ENCODE measurements around the gene PRPF31. TPM values are rescaled to one million over a fixed set of nuclear protein-coding genes. Genes with fewer than 3 reads are reported as not detected.

The PRPF31 gene
- total and polyA plus RNA-seq, 8 donors, result 22.8 to 98.2 (median 39.5) TPM

GRCh38 chr19:54172471-54173358 lies 57.2 kb downstream of the PRPF31 start, which contains the start of gene TMC4:
TSS of gene TMC4 (minus strand) at chr19:54173160. CDS start at chr19:54173117, 43 bp downstream.
- Histone ChIP-seq H3K27ac (peak within 1 kb of the TSS; percentile 80 to 88 (median 82)), H3K36me3 (peaks cover 6 to 17% (median 10%) of the 10 kb centered on the region in 4 donors), H3K4me1 (peaks cover 9 to 26% (median 20%) of the 10 kb centered on the region in 4 donors), H3K9me3 (no peaks in the 10 kb centered on the region), H3K4me3 (peak within 1 kb of the TSS; percentile 42 to 59 (median 48)), H3K27me3 (peaks cover 0 to 17% (median 4%) of the 10 kb centered on the region in 3 donors)
- TF ChIP-seq CTCF (IDR thresholded peaks at IDR 0.05) (peak in 4 of 7 experiments; percentile 42 to 75 (median 59)), EP300 (IDR thresholded peaks at IDR 0.05) (no peak), POLR2AphosphoS5 (IDR thresholded peaks at IDR 0.05) (peak in 2 of 3 donors; percentile 59 to 79)
- DNase-seq, result peak; percentile 88 to 94
- intact Hi-C loops (cut with DNase I; ENCODE audit: low total_unique reads), result loop anchor here (5.0 kb wide), 1 partner anchor 60 kb away; no protein-coding TSS in a partner anchor
- 5 to 14% (median 8%) methylated on average over 10 to 13 of the region's 13 CpGs for WGBS, 5 donors

DNA sequence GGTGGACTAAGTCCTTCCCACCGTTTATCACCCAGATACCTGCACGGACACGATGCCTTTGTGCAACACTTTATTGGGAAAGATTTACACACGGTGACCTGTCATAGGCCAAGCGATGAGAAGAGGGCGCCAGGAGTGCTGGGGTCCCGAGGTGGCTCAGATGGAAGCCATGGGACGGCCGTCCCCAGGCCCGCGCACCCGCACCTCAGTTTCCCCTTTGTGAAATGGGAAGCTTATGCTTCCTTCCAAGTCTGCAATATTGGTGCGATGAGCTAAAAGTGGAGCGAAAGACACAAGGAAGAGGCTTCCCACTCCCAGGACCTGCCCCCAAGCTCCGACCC lies 57.8 kb downstream of the PRPF31 start:
- H3K4me3 ChIP-seq, result peak overlapping the region; percentile 42 to 59 (median 48)
- H3K36me3 ChIP-seq, result peaks cover 6 to 22% (median 16%) of the 10 kb centered on the region in 4 donors
- TF ChIP-seq POLR2AphosphoS5 (IDR thresholded peaks at IDR 0.05) (no peak), POLR2A (IDR thresholded peaks at IDR 0.05) (no peak), EP300 (IDR thresholded peaks at IDR 0.05) (no peak), CTCF (IDR thresholded peaks at IDR 0.05) (no peak)
- WGBS, 5 donors, result 29 to 45% (median 39%) methylated on average over 14 to 15 of the region's 15 CpGs
- H3K4me1 ChIP-seq, result peaks cover 9 to 22% (median 16%) of the 10 kb centered on the region in 4 donors
- no peak for DNase-seq
- intact Hi-C loops (cut with DNase I; ENCODE audit: low total_unique reads), result loop anchor here (5.0 kb wide), 1 partner anchor 59 kb away; no protein-coding TSS in a partner anchor
- H3K27ac ChIP-seq, result peak overlapping the region; percentile 80 to 88 (median 82)
- peaks cover 0 to 13% (median 4%) of the 10 kb centered on the region in 3 donors for H3K27me3 ChIP-seq
- no peaks in the 10 kb centered on the region for H3K9me3 ChIP-seq

DNA sequence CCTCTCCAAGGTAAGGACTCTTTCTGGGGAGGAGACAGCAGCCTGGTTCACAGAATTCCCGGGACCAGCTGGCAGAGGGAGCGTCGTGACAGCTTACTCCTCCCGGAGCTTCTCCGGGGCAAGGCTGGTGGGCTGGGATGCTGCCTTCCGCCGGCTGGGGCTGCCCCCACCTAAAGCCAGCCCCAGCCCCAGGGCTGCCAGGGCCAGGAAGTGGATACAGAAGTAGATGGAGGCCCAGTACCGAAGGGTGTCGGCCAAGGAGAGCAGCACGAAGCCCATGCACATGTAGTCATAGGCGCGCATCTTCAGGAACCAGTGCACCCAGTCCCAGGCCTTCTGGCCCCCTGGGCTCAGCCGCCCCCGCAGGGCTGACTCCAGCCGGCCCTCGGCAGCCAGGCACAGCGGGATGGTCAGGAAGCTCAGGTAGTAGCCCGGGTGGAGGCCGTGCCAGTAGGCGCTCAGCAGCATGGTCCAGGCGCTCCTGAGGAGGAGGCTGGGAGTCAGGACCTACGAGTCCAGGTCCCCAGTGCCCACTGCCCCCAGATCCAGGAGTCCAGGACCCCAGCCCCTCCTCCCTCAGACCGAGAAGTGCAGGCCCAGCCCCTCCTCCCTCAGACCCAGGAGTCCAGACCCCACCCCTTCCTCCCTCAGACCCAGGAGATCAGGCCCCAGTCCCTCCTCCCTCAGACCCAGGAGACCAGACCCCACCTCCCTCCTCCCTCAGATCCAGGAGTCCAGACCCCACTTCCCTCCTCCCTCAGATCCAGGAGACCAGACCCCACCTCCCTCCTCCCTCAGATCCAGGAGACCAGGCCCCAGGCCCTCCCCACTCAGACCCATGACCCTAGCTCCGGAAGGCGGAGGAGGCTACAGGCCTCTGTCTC lies 58.6 kb downstream of the PRPF31 start:
- DNase-seq, result no peak
- peaks cover 0 to 12% (median 4%) of the 10 kb centered on the region in 3 donors for H3K27me3 ChIP-seq
- peaks cover 9 to 19% (median 14%) of the 10 kb centered on the region in 4 donors for H3K4me1 ChIP-seq
- H3K27ac ChIP-seq, result no peak overlapping the region
- H3K36me3 ChIP-seq, result peaks cover 9 to 31% (median 22%) of the 10 kb centered on the region in 4 donors
- intact Hi-C loops (cut with DNase I; ENCODE audit: low total_unique reads), result loop anchor here (5.0 kb wide), 1 partner anchor 58 kb away; no protein-coding TSS in a partner anchor
- TF ChIP-seq POLR2A (IDR thresholded peaks at IDR 0.05) (no peak), EP300 (IDR thresholded peaks at IDR 0.05) (no peak), CTCF (IDR thresholded peaks at IDR 0.05) (no peak), POLR2AphosphoS5 (IDR thresholded peaks at IDR 0.05) (no peak)
- H3K4me3 ChIP-seq, result no peak overlapping the region
- no peaks in the 10 kb centered on the region for H3K9me3 ChIP-seq
- 69 to 88% (median 82%) methylated on average over 19 to 25 of the region's 25 CpGs for WGBS, 5 donors
